HepG2 (cell line): Measurements from ENCODE around the gene GPR162. TPM values are rescaled to one million over a fixed set of nuclear protein-coding genes. Genes with fewer than 3 reads are reported as not detected.

Experiments used
- ARID4A ChIP-seq: sonication (generic); formaldehyde crosslinking; IDR thresholded peaks from 2 replicates; pipeline ENCODE4 v1.5.0; 2020; ENCODE audit warnings: mild to moderate bottlenecking, missing genetic modification reagents, borderline replicate concordance
- BORCS8-MEF2B ChIP-seq: sonication (generic); formaldehyde crosslinking; IDR thresholded peaks from 2 replicates; pipeline ENCODE4 v1.8.0; 2022; ENCODE audit warnings: mild to moderate bottlenecking, missing genetic modification reagents
- CTCF ChIP-seq: sonication (generic); formaldehyde crosslinking; IDR thresholded peaks from 2 replicates; pipeline ENCODE4 v1.5.0; 2020; ENCODE audit warnings: mild to moderate bottlenecking, missing genetic modification reagents, moderate library complexity
- FOXA1 ChIP-seq, 2 experiments: fragments of 450-650 bp in 1 of 2; sonication (generic) in 1 of 2; formaldehyde crosslinking in 1 of 2; IDR thresholded peaks; 2 replicates each; pipeline versions ENCODE4 v1.4.0 to v1.6.1; 2016 to 2020; ENCODE audit warnings: missing genetic modification reagents in 1 of 2
- FOXM1 ChIP-seq: sonication (generic); formaldehyde crosslinking; IDR thresholded peaks from 2 replicates; pipeline ENCODE4 v1.5.0; 2020; ENCODE audit warnings: missing genetic modification reagents
- NCOA1 ChIP-seq: sonication (generic); formaldehyde crosslinking; IDR thresholded peaks from 2 replicates; pipeline ENCODE4 v1.9.0; 2021; ENCODE audit warnings: missing genetic modification reagents
- SAFB2 ChIP-seq: sonication (generic); formaldehyde crosslinking; IDR thresholded peaks from 2 replicates; pipeline ENCODE4 v1.5.1; 2020; ENCODE audit warnings: missing genetic modification reagents, low read depth, mild to moderate bottlenecking, borderline replicate concordance
- SRSF4 ChIP-seq: fragments of 200-400 bp; formaldehyde crosslinking; IDR thresholded peaks from one replicate; pipeline ENCODE4 v1.6.1; 2018; ENCODE audit warnings: mild to moderate bottlenecking, low read depth, low read length, moderate library complexity; ENCODE audit not compliant: poor library complexity, severe bottlenecking
- SYNCRIP ChIP-seq: fragments of 200-400 bp; formaldehyde crosslinking; IDR thresholded peaks from 2 replicates; pipeline ENCODE4 v1.6.1; 2018; ENCODE audit warnings: mild to moderate bottlenecking, low read depth, low read length; ENCODE audit not compliant: insufficient read depth
- TEF ChIP-seq: sonication (generic); formaldehyde crosslinking; IDR thresholded peaks from 2 replicates; pipeline ENCODE4 v1.5.0; 2020; ENCODE audit warnings: missing genetic modification reagents
- THAP7 ChIP-seq: sonication (generic); formaldehyde crosslinking; IDR thresholded peaks from 2 replicates; pipeline ENCODE4 v1.8.1; 2023; ENCODE audit warnings: mild to moderate bottlenecking, missing genetic modification reagents
- ZFAT ChIP-seq: sonication (generic); formaldehyde crosslinking; conservative IDR thresholded peaks from 2 replicates; pipeline ENCODE4 v1.8.1; 2023; ENCODE audit warnings: missing genetic modification reagents, inconsistent platforms
- ZHX1 ChIP-seq: sonication (generic); formaldehyde crosslinking; IDR thresholded peaks from 2 replicates; pipeline ENCODE4 v1.8.1; 2022; ENCODE audit warnings: low read depth, mild to moderate bottlenecking, missing genetic modification reagents
- ZNF296 ChIP-seq: sonication (generic); formaldehyde crosslinking; conservative IDR thresholded peaks from 2 replicates; pipeline ENCODE4 v1.5.0; 2020; ENCODE audit warnings: mild to moderate bottlenecking, missing genetic modification reagents
- ZNF33B ChIP-seq: sonication (generic); formaldehyde crosslinking; IDR thresholded peaks from 2 replicates; pipeline ENCODE4 v1.5.1; 2020; ENCODE audit warnings: mild to moderate bottlenecking, missing genetic modification reagents
- ZNF569 ChIP-seq: sonication (generic); formaldehyde crosslinking; IDR thresholded peaks from 2 replicates; pipeline ENCODE4 v1.5.0; 2020; ENCODE audit warnings: mild to moderate bottlenecking, missing genetic modification reagents, moderate library complexity, borderline replicate concordance
- ZNF7 ChIP-seq: IDR thresholded peaks from 2 replicates; pipeline ENCODE4 v1.6.1; 2016; ENCODE audit warnings: missing biosample characterization, missing genetic modification reagents
- polyA plus RNA-seq, 8 experiments: library from polyadenylated mRNA; depleted of rRNA in 3 of 8; stranded (reverse) in 7 of 8; unstranded in 1 of 8; fragments of >200 nt; fragmentation: Illumina TruSeq in 4 of 8; extraction: Trizol in 4 of 8; gene quantifications; 2 replicates each; pipeline versions ENCODE4 v1.2.1 to v1.2.3, GENCODE V29; 2011 to 2016; ENCODE audit warnings: low read depth in 4 of 8, missing spikeins in 1 of 8, mixed read lengths in 1 of 8; ENCODE audit not compliant: insufficient read depth in 1 of 8
- total RNA-seq, 5 experiments: library from RNA; depleted of rRNA; stranded (reverse); fragments of >200 nt; fragmentation: Illumina TruSeq; extraction: Trizol; gene quantifications; 2 replicates each; pipeline ENCODE4 v1.2.3, GENCODE V29; 2016; ENCODE audit warnings: low read depth in 1 of 5

Gene GPR162
- total and polyA plus RNA-seq, 2 of the 13 experiments (the other 11 are each of a cell fraction or from before 2014, with no cell fraction given), result 0.08 TPM; not detected in 1

- peak; percentile 76 for TF ChIP-seq ARID4A (CRISPR knock-in tag)
- peak; percentile 64; the same call in 1 of the 2 replicates for TF ChIP-seq ZNF296
- peak; percentile 71; the same call in 1 of the 2 replicates for TF ChIP-seq THAP7
- TF ChIP-seq ZNF7 (CRISPR knock-in tag), result no peak
- peak; percentile 24; the same call in 1 of the 2 replicates for TF ChIP-seq BORCS8-MEF2B (CRISPR knock-in tag)
- TF ChIP-seq SYNCRIP, result no peak
- TF ChIP-seq SAFB2, result no peak
- TF ChIP-seq ZNF33B, result no peak; the same call in 1 of the 2 replicates
- no peak for TF ChIP-seq SRSF4
- TF ChIP-seq FOXM1 (CRISPR knock-in tag), result no peak
- TF ChIP-seq ZFAT (CRISPR knock-in tag), result no peak
- TF ChIP-seq ZNF569 (CRISPR knock-in tag), result no peak
- TF ChIP-seq NCOA1 (CRISPR knock-in tag), result no peak; the same call in 1 of the 2 replicates
- no peak for TF ChIP-seq CTCF
- TF ChIP-seq ZHX1 (CRISPR knock-in tag), result no peak
- TF ChIP-seq TEF (CRISPR knock-in tag), result no peak
- no peak for TF ChIP-seq FOXA1 (IDR thresholded peaks at IDR 0.05)
- TF ChIP-seq FOXA1 (CRISPR knock-in tag; IDR thresholded peaks at IDR 0.05), result no peak
These were observed 7.3 kb downstream of the GPR162 start (continued) for GRCh38 chr12:6828781-6829535.
